HCT116 (cell line): ENCODE results near the gene NDUFB10. TPM values are rescaled to one million over a fixed set of nuclear protein-coding genes. Genes with fewer than 3 reads are reported as not detected.

Source experiments
- ATAC-seq: fragments of 200-7000 bp; cut with Tn5 transposase; 2 replicates; pipeline ENCODE4 v1.9.1; 2020; ENCODE audit warnings: mild to moderate bottlenecking, moderate library complexity
- BruUV-seq: library from RNA; stranded (reverse); fragments of 400-500 nt; replicated peaks from 2 replicates; lab custom pipeline; 2021; lab: Mats Ljungman, UMichigan
- CTCF ChIA-PET: fragments of 300-600 bp; sonication (Branson Sonifier 250); formaldehyde crosslinking; loops from one replicate; lab custom pipeline; 2021; ENCODE audit warnings: antibody characterized with exemption; lab: Charles Lee
- POLR2A ChIA-PET: fragments of 300-600, 350-600 bp; sonication (Branson Sonifier 250); formaldehyde crosslinking; loops from one replicate; lab custom pipeline; 2021; ENCODE audit warnings: antibody characterized with exemption; lab: Charles Lee
- RAD21 ChIA-PET, 2 experiments: fragments of 300-600 bp; sonication (Branson Sonifier 250); formaldehyde crosslinking; loops; one replicate each; lab custom pipeline; 2023; ENCODE audit warnings: low total read pairs in 2 of 2; ENCODE audit not compliant: uncharacterized antibody in 2 of 2, unreplicated experiment in 2 of 2, low non-redundant PET in 1 of 2; lab: Charles Lee
- DNase-seq: peaks from one replicate; pipeline ENCODE4 v3.0.0-alpha.2; 2010; ENCODE audit warnings: low read depth, low spot score
- H2AFZ ChIP-seq: fragments of 200-600 bp; shearing (Covaris generic), sonication (generic); 2 replicates; pipeline ENCODE4 v1.6.1; 2017; ENCODE audit warnings: low read depth, mixed run types, mixed read lengths, antibody characterized with exemption, low read length; ENCODE audit not compliant: poor library complexity, severe bottlenecking
- H3K27ac ChIP-seq: 2 replicates; pipeline ENCODE4 v1.5.1; 2012; ENCODE audit warnings: low read depth, low read length
- H3K27me3 ChIP-seq: fragments of 200-600 bp; sonication (generic); 2 replicates; pipeline ENCODE4 v1.6.1; 2016; ENCODE audit warnings: mixed run types, low read length, mixed read lengths; ENCODE audit not compliant: insufficient read depth
- H3K36me3 ChIP-seq, 2 experiments: fragments of 200-500 bp in 1 of 2; fragments of 200-600 bp in 1 of 2; sonication (Bioruptor generic) in 1 of 2; sonication (generic) in 1 of 2; 2 replicates each; pipeline versions ENCODE4 v1.5.1 to v1.6.1; 2014 to 2016; ENCODE audit warnings: low read length in 2 of 2, inconsistent platforms in 1 of 2, mixed read lengths in 1 of 2, mixed run types in 1 of 2; ENCODE audit not compliant: insufficient read depth in 2 of 2, control insufficient read depth in 1 of 2
- H3K4me1 ChIP-seq, 2 experiments: fragments of 200-600 bp in 1 of 2; sonication (generic) in 1 of 2; 2 replicates each; pipeline versions ENCODE4 v1.5.1 to v1.6.1; 2012 to 2017; ENCODE audit warnings: low read length in 2 of 2, inconsistent platforms in 1 of 2, mild to moderate bottlenecking in 1 of 2, mixed read lengths in 1 of 2, mixed run types in 1 of 2, moderate library complexity in 1 of 2; ENCODE audit not compliant: insufficient read depth in 2 of 2, control insufficient read depth in 1 of 2
- H3K4me2 ChIP-seq: fragments of 200-600 bp; sonication (generic); 2 replicates; pipeline ENCODE4 v1.6.1; 2017; ENCODE audit warnings: mixed run types, low read length, mixed read lengths
- H3K4me3 ChIP-seq, 2 experiments: fragments of 200-600 bp in 1 of 2; sonication (generic) in 1 of 2; replicated peaks in 1 of 2; 2 replicates each; pipeline ENCODE4 v1.5.1; 2011 to 2016; ENCODE audit warnings: low read length in 2 of 2, control low read depth in 1 of 2, low read depth in 1 of 2, mild to moderate bottlenecking in 1 of 2, mixed read lengths in 1 of 2, mixed run types in 1 of 2
- H3K79me2 ChIP-seq: fragments of 200-600 bp; sonication (generic); 2 replicates; pipeline ENCODE4 v1.6.1; 2017; ENCODE audit warnings: mild to moderate bottlenecking, mixed run types, low read length, moderate library complexity, mixed read lengths; ENCODE audit not compliant: insufficient read depth
- H3K9ac ChIP-seq: fragments of 200-600 bp; sonication (generic); 2 replicates; pipeline ENCODE4 v1.6.1; 2016; ENCODE audit warnings: low read length, mixed read lengths
- H3K9me2 ChIP-seq: fragments of 200-600 bp; sonication (generic), shearing (Covaris generic); 2 replicates; pipeline ENCODE4 v1.6.1; 2017; ENCODE audit warnings: mixed run types, mild to moderate bottlenecking, moderate library complexity; ENCODE audit not compliant: insufficient read depth
- H3K9me3 ChIP-seq, 2 experiments: fragments of 200-500 bp in 1 of 2; fragments of 200-600 bp in 1 of 2; sonication (Bioruptor generic) in 1 of 2; sonication (generic) in 1 of 2; 2 replicates each; pipeline ENCODE4 v1.6.1; 2014 to 2017; ENCODE audit warnings: low read length in 2 of 2, mixed read lengths in 2 of 2, inconsistent platforms in 1 of 2, low read depth in 1 of 2, mild to moderate bottlenecking in 1 of 2, mixed run types in 1 of 2, moderate library complexity in 1 of 2; ENCODE audit not compliant: control insufficient read depth in 1 of 2, insufficient read depth in 1 of 2
- H4K20me1 ChIP-seq: fragments of 200-600 bp; sonication (generic), shearing (Covaris generic); 2 replicates; pipeline ENCODE4 v1.6.1; 2017; ENCODE audit warnings: mixed run types, mild to moderate bottlenecking, moderate library complexity; ENCODE audit not compliant: insufficient read depth
- CBX3 ChIP-seq: IDR thresholded peaks from 2 replicates; pipeline ENCODE4 v1.6.1; 2012; ENCODE audit warnings: low read depth
- EGR1 ChIP-seq: IDR thresholded peaks from 2 replicates; pipeline ENCODE4 v1.6.1; 2012; ENCODE audit warnings: low read depth
- JUND ChIP-seq: IDR thresholded peaks from 2 replicates; pipeline ENCODE4 v1.6.1; 2012
- POLR2A ChIP-seq: IDR thresholded peaks from 2 replicates; pipeline ENCODE4 v1.7.0; 2011; ENCODE audit warnings: borderline replicate concordance; ENCODE audit not compliant: insufficient read depth, insufficient read length; ENCODE audit errors: extremely low read depth
- RAD21 ChIP-seq: IDR thresholded peaks from 2 replicates; pipeline ENCODE4 v1.6.1; 2012; ENCODE audit warnings: low read depth, mild to moderate bottlenecking
- REST ChIP-seq: IDR thresholded peaks from 2 replicates; pipeline ENCODE4 v1.6.1; 2012; ENCODE audit warnings: low read depth
- SIN3A ChIP-seq: IDR thresholded peaks from 2 replicates; pipeline ENCODE4 v1.6.1; 2012; ENCODE audit warnings: low read depth
- SP1 ChIP-seq: IDR thresholded peaks from 2 replicates; pipeline ENCODE4 v1.6.1; 2012; ENCODE audit warnings: low read depth
- SRF ChIP-seq: IDR thresholded peaks from 2 replicates; pipeline ENCODE4 v1.6.1; 2012; ENCODE audit warnings: low read depth
- TCF7L2 ChIP-seq: IDR thresholded peaks from 2 replicates; pipeline ENCODE4 v1.7.0; 2011; ENCODE audit warnings: borderline replicate concordance, inconsistent platforms; ENCODE audit not compliant: insufficient read depth, insufficient read length; ENCODE audit errors: extremely low read depth
- ZFX ChIP-seq: fragments of 450-650 bp; IDR thresholded peaks from 2 replicates; pipeline ENCODE4 v1.6.1; 2017
- intact Hi-C: fragments of 100-400 bp; cut with micrococcal nuclease; formaldehyde crosslinking; loops from 2 replicates; pipeline ENCODE4 v1.10.0; 2022
- total RNA-seq: library from RNA; stranded (reverse); gene quantifications from one replicate; pipeline ENCODE4 v1.2.1, GENCODE V29; 2021; ENCODE audit not compliant: unreplicated experiment

NDUFB10 gene
- total RNA-seq, 1 experiment from 2014 or later: 273 TPM

DNA sequence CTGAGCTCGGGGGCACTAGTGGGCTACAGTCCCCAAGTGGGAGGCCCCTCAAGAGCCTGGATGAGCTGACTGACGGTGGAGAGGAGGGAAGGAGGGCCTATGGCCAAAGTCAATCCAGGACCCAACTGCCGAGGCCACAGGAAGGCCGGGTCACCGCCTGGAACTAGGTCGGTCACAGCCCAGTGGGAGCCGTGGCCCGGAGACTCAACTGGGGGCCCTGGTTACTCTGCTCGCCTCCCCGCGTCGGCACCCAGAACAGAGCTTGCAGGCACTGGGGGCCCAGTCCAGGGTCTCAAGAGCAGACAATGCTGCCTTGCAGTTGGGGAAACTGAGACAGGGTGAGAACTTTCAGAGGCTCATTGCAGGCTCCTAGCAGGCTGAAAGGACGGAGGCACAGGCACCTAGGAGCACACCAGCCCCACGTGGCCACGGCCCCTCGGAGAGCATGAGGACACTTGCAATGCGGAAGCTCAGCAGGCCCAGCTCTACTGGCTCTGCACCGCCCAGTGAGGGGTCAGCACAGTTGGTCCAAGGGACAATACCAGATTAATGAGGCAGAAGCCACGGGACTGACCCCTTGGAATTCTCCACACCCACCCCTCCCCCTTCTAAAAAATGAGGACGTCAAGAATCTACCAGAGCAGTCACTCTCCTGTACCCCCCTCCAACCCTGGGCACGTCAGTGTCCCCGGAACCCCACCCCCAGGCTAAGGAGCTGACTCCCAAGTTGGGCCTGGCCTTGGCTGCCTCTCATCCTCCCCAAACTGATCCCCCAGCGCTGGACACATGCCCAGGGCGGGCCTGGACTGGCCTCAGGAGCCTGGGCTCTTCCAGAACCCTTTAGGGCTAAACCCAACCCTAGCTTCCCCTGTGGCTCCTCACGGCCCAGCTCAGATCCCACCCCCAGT, 43.4 kb upstream of the NDUFB10 start (continued):
- TF ChIP-seq REST (no peak), SP1 (no peak), ZFX (no peak), POLR2A (no peak), RAD21 (no peak), CBX3 (no peak), TCF7L2 (no peak), SIN3A (no peak), SRF (no peak)

GRCh38 chr16:1916640-1916990, 42.7 kb upstream of the NDUFB10 start:
- Histone ChIP-seq H3K79me2 (no peaks in the 10 kb centered on the region), H3K9me3 (no peaks in the 10 kb centered on the region), H3K4me1 (peaks cover 16 to 23% of the 10 kb centered on the region in 2 experiments), H3K9me2 (no peaks in the 10 kb centered on the region), H2AFZ (no peak overlapping the region), H4K20me1 (no peaks in the 10 kb centered on the region), H3K36me3 (no peaks in the 10 kb centered on the region), H3K9ac (no peak overlapping the region), H3K4me3 (no peak overlapping the region), H3K4me2 (no peak overlapping the region), H3K27me3 (no peaks in the 10 kb centered on the region), H3K27ac (no peak overlapping the region)
- TF ChIP-seq TCF7L2 (no peak), CBX3 (no peak), EGR1 (no peak), JUND (no peak), SP1 (no peak)
- POLR2A ChIA-PET: no interaction called here
- CTCF ChIA-PET: no interaction called here
- intact Hi-C loops: no loop called here
- RAD21 ChIA-PET: no interaction called here
- DNase-seq: no peak
- ATAC-seq: no peak
- BruUV-seq: no TSS peak
